Lower lobe of right lung (tissue), 2 donors: ENCODE measurements around the gene TXNDC17. TPM values are rescaled to one million over a fixed set of nuclear protein-coding genes. Genes with fewer than 3 reads are reported as not detected.

ENCODE experiments used
- ATAC-seq, 2 donors: fragments of 200-7000 bp; cut with Tn5 transposase; one replicate each; pipeline ENCODE4 v1.9.1; 2020 to 2022; ENCODE audit warnings: mild to moderate bottlenecking in 2 of 2, moderate library complexity in 2 of 2
- DNase-seq: peaks from one replicate; pipeline ENCODE4 v3.0.0-alpha.2; 2020
- H3K27ac ChIP-seq: fragments of 200-600 bp; one replicate; pipeline ENCODE4 v1.8.0; 2022
- H3K27me3 ChIP-seq: fragments of 200-600 bp; one replicate; pipeline ENCODE4 v1.8.0; 2022; ENCODE audit warnings: low read depth
- H3K36me3 ChIP-seq: fragments of 200-600 bp; one replicate; pipeline ENCODE4 v1.8.0; 2022; ENCODE audit warnings: mild to moderate bottlenecking
- H3K4me1 ChIP-seq: fragments of 200-600 bp; one replicate; pipeline ENCODE4 v1.8.0; 2022
- H3K4me3 ChIP-seq: fragments of 200-600 bp; one replicate; pipeline ENCODE4 v1.8.0; 2022; ENCODE audit warnings: mild to moderate bottlenecking
- H3K9me3 ChIP-seq: fragments of 200-600 bp; one replicate; pipeline ENCODE4 v1.8.0; 2022
- intact Hi-C: fragments of 100-400 bp; cut with DNase I; formaldehyde crosslinking; loops from one replicate; pipeline ENCODE4 v1.11.0; 2022
- total RNA-seq: library from RNA; stranded (reverse); fragmentation: NEBNext Ultra II Directional; extraction: Animal tissue kit (Norgen Biotek cat#: 25700); gene quantifications from one replicate; pipeline ENCODE4 v1.2.1, GENCODE V29; 2021
- TF ChIP-seq, protein P1 (sequence below): fragments of 200-600 bp; IDR thresholded peaks from one replicate; pipeline ENCODE4 v1.8.0; 2022; ENCODE audit warnings: antibody characterized with exemption, mild to moderate bottlenecking
- donor health status: DM: no; HTN: yes; CAD: no; lungs with severe emphysema.

TXNDC17 gene
- total RNA-seq, 1 donor from 2014 or later = 50.4 TPM

GRCh38 chr17:6667516-6667915, 26.7 kb downstream of the TXNDC17 start:
- DNase-seq (no peak), ATAC-seq (no peak)
- intact Hi-C loops = no loop called here
- TF ChIP-seq, protein P1, sequence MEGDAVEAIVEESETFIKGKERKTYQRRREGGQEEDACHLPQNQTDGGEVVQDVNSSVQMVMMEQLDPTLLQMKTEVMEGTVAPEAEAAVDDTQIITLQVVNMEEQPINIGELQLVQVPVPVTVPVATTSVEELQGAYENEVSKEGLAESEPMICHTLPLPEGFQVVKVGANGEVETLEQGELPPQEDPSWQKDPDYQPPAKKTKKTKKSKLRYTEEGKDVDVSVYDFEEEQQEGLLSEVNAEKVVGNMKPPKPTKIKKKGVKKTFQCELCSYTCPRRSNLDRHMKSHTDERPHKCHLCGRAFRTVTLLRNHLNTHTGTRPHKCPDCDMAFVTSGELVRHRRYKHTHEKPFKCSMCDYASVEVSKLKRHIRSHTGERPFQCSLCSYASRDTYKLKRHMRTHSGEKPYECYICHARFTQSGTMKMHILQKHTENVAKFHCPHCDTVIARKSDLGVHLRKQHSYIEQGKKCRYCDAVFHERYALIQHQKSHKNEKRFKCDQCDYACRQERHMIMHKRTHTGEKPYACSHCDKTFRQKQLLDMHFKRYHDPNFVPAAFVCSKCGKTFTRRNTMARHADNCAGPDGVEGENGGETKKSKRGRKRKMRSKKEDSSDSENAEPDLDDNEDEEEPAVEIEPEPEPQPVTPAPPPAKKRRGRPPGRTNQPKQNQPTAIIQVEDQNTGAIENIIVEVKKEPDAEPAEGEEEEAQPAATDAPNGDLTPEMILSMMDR = no peak
- Histone ChIP-seq H3K9me3 (no peaks in the 10 kb centered on the region), H3K4me1 (no peaks in the 10 kb centered on the region), H3K27me3 (peaks cover 13% of the 10 kb centered on the region), H3K4me3 (no peak overlapping the region), H3K27ac (no peak overlapping the region), H3K36me3 (no peaks in the 10 kb centered on the region)

- Histone ChIP-seq H3K4me1 (no peaks in the 10 kb centered on the region), H3K9me3 (no peaks in the 10 kb centered on the region), H3K36me3 (no peaks in the 10 kb centered on the region), H3K27me3 (peaks cover 8% of the 10 kb centered on the region), H3K4me3 (no peak overlapping the region), H3K27ac (no peak overlapping the region)
- DNase-seq = no peak
- ATAC-seq = no peak
- TF ChIP-seq, protein P1 = no peak
- intact Hi-C loops = no loop called here
Measured at GRCh38 chr17:6668219-6668618, 27.4 kb downstream of the TXNDC17 start.

GRCh38 chr17:6668727-6669425, 28.0 kb downstream of the TXNDC17 start:
- no peaks in the 10 kb centered on the region for H3K4me1 ChIP-seq
- no peak overlapping the region for H3K4me3 ChIP-seq
- H3K36me3 ChIP-seq = no peaks in the 10 kb centered on the region
- intact Hi-C loops = no loop called here
- no peak for DNase-seq
- peaks cover 8% of the 10 kb centered on the region for H3K27me3 ChIP-seq
- ATAC-seq = no peak
- TF ChIP-seq, protein P1 = no peak
- no peaks in the 10 kb centered on the region for H3K9me3 ChIP-seq
- H3K27ac ChIP-seq = no peak overlapping the region

- ATAC-seq = no peak
- Histone ChIP-seq H3K27me3 (peaks cover 8% of the 10 kb centered on the region), H3K4me1 (no peaks in the 10 kb centered on the region), H3K27ac (no peak overlapping the region), H3K36me3 (no peaks in the 10 kb centered on the region), H3K9me3 (no peaks in the 10 kb centered on the region), H3K4me3 (no peak overlapping the region)
- no peak for DNase-seq
- intact Hi-C loops = no loop called here
- TF ChIP-seq, protein P1 = no peak
Measured at GRCh38 chr17:6669479-6670212, 28.8 kb downstream of the TXNDC17 start.

DNA sequence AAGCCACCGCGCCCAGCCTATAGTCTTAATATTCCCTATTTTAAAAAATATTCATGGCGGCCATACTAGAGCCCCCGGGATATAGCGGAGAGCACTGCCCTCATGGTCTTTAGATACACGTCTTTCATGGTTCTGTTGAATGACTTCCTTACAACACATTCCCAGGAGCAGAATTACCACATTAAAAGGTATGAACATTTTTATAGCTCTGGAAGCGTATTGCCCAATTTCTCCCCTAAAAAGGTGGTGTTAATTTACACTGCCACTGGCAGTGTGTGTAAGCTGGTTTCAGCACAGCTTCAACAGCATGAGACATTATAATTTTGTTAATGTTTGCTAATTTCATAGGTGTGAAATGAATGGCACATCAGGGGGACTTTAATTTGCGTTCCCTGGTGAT, 29.7 kb downstream of the TXNDC17 start:
- DNase-seq (no peak), ATAC-seq (no peak)
- H3K4me1 ChIP-seq = no peaks in the 10 kb centered on the region
- no peak overlapping the region for H3K27ac ChIP-seq
- peaks cover 8% of the 10 kb centered on the region for H3K27me3 ChIP-seq
- no peaks in the 10 kb centered on the region for H3K36me3 ChIP-seq
- no peak overlapping the region for H3K4me3 ChIP-seq
- intact Hi-C loops = no loop called here
- TF ChIP-seq, protein P1 = no peak
- no peaks in the 10 kb centered on the region for H3K9me3 ChIP-seq
